Endothelial cell of umbilical vein (primary cell): ENCODE results near the gene TBC1D26. TPM values are rescaled to one million over a fixed set of nuclear protein-coding genes. Genes with fewer than 3 reads are reported as not detected.
"Not testable (repeated sequence)": the region's sequence is repeated elsewhere in the genome, so short reads cannot be mapped to it uniquely, and the experiment has no call there.

Source experiments
- BruUV-seq: library from RNA; stranded (reverse); fragments of 400-500 nt; replicated peaks from 2 replicates; lab custom pipeline; 2021; lab: Mats Ljungman, UMichigan
- CTCF ChIA-PET: fragments of 300-600, 350-600 bp; sonication (Branson Sonifier 250); formaldehyde crosslinking; loops from one replicate; lab custom pipeline; 2021; ENCODE audit warnings: antibody characterized with exemption, inconsistent platforms; lab: Charles Lee
- POLR2A ChIA-PET: fragments of 300-600, 350-600 bp; sonication (Branson Sonifier 250); formaldehyde crosslinking; loops from one replicate; lab custom pipeline; 2021; ENCODE audit warnings: antibody characterized with exemption, inconsistent platforms; lab: Charles Lee
- DNase-seq: peaks from one replicate; pipeline ENCODE4 v3.0.0-alpha.2; 2011; ENCODE audit warnings: low read depth, low spot score
- FAIRE-seq: peaks from 2 replicates; lab custom pipeline; 2011; peaks lifted over from hg19 to GRCh38; lab: Jason Lieb, UNC
- H2AFZ ChIP-seq: 2 replicates; pipeline ENCODE4 v1.6.0; 2012; ENCODE audit warnings: low read depth, low read length, control low read depth, inconsistent platforms
- H3K27ac ChIP-seq: 2 replicates; pipeline ENCODE4 v1.5.1; 2011; ENCODE audit warnings: low read depth, mild to moderate bottlenecking, control low read depth, low read length, moderate library complexity; ENCODE audit not compliant: insufficient read depth
- H3K27me3 ChIP-seq, 2 experiments: 2 replicates each; pipeline versions ENCODE4 v1.6.0 to v1.6.1; 2011; ENCODE audit warnings: low read length in 2 of 2, mixed read lengths in 1 of 2; ENCODE audit not compliant: control insufficient read depth in 2 of 2, insufficient read depth in 2 of 2
- H3K36me3 ChIP-seq, 2 experiments: 2 replicates in 1 of 2; 3 replicates in 1 of 2; pipeline ENCODE4 v1.5.1; 2011; ENCODE audit warnings: low read length in 2 of 2, mild to moderate bottlenecking in 1 of 2, moderate library complexity in 1 of 2; ENCODE audit not compliant: control insufficient read depth in 2 of 2, insufficient read depth in 2 of 2; ENCODE audit errors: extremely low read depth in 1 of 2
- H3K4me1 ChIP-seq: 3 replicates; pipeline ENCODE4 v1.5.1; 2011; ENCODE audit warnings: mild to moderate bottlenecking, low read length; ENCODE audit not compliant: control insufficient read depth, insufficient read depth; ENCODE audit errors: extremely low read depth
- H3K4me2 ChIP-seq: 2 replicates; pipeline ENCODE4 v1.6.1; 2011; ENCODE audit warnings: low read length, control low read depth, mixed read lengths; ENCODE audit not compliant: insufficient read depth
- H3K4me3 ChIP-seq, 3 experiments: fragments of 200-600 bp in 1 of 3; sonication (generic), shearing (Covaris generic) in 1 of 3; replicated peaks in 1 of 3; 2 replicates each; pipeline ENCODE4 v1.5.1; 2011 to 2016; ENCODE audit warnings: control low read depth in 3 of 3, low read length in 3 of 3, mild to moderate bottlenecking in 2 of 3, inconsistent platforms in 1 of 3, low read depth in 1 of 3, moderate library complexity in 1 of 3; ENCODE audit not compliant: insufficient read depth in 1 of 3
- H3K79me2 ChIP-seq: 2 replicates; pipeline ENCODE4 v1.6.0; 2012; ENCODE audit warnings: low read length, inconsistent platforms; ENCODE audit not compliant: control insufficient read depth, insufficient read depth
- H3K9ac ChIP-seq: replicated peaks from 2 replicates; pipeline ENCODE3; 2011; ENCODE audit warnings: low read length, control low read depth; ENCODE audit not compliant: insufficient read depth; ENCODE audit errors: extremely low read depth
- H3K9me1 ChIP-seq: replicated peaks from 3 replicates; pipeline ENCODE4 v1.6.0; 2011; ENCODE audit warnings: mild to moderate bottlenecking, low read length; ENCODE audit not compliant: control insufficient read depth, insufficient read depth; ENCODE audit errors: extremely low read depth
- H3K9me3 ChIP-seq: replicated peaks from 2 replicates; pipeline ENCODE4 v1.5.1; 2012; ENCODE audit warnings: low read length, inconsistent platforms; ENCODE audit not compliant: control insufficient read depth, insufficient read depth
- H4K20me1 ChIP-seq: replicated peaks from 2 replicates; pipeline ENCODE3; 2011; ENCODE audit warnings: mild to moderate bottlenecking, low read length; ENCODE audit not compliant: control insufficient read depth, insufficient read depth; ENCODE audit errors: extremely low read depth
- EZH2 ChIP-seq: IDR thresholded peaks from 2 replicates; pipeline ENCODE4 v1.6.1; 2012; ENCODE audit warnings: borderline replicate concordance, low read depth, mild to moderate bottlenecking, moderate library complexity, low read length, inconsistent platforms; ENCODE audit not compliant: severe bottlenecking
- FOS ChIP-seq: IDR thresholded peaks from 2 replicates; pipeline ENCODE4 v1.6.1; 2011; ENCODE audit warnings: mild to moderate bottlenecking, low read length, moderate library complexity, borderline replicate concordance; ENCODE audit not compliant: insufficient read depth
- GATA2 ChIP-seq: IDR thresholded peaks from 2 replicates; pipeline ENCODE4 v1.7.0; 2011; ENCODE audit warnings: low read depth, mild to moderate bottlenecking, moderate library complexity, mixed read lengths, low read length; ENCODE audit not compliant: insufficient read length, insufficient read depth
- JUN ChIP-seq: IDR thresholded peaks from 2 replicates; pipeline ENCODE4 v1.6.1; 2011; ENCODE audit warnings: borderline replicate concordance, low read depth; ENCODE audit not compliant: insufficient read length, insufficient read depth
- MYC ChIP-seq: IDR thresholded peaks from one replicate; pipeline ENCODE4 v1.6.1; 2011; ENCODE audit warnings: mild to moderate bottlenecking, low read depth, low read length
- POLR2A ChIP-seq: IDR thresholded peaks from 2 replicates; pipeline ENCODE4 v1.6.1; 2012; ENCODE audit warnings: low read depth, mild to moderate bottlenecking, control low read depth, low read length
- POLR2AphosphoS5 ChIP-seq: IDR thresholded peaks from 2 replicates; pipeline ENCODE4 v1.6.1; 2012; ENCODE audit warnings: low read depth, mild to moderate bottlenecking, control low read depth, low read length, moderate library complexity; ENCODE audit not compliant: insufficient read depth
- dilution Hi-C: fragments of 300-500 bp; cut with MboI; formaldehyde crosslinking; loops from one replicate; pipeline ENCODE4 v1.15.0; 2019; ENCODE audit warnings: low sequenced_read_pairs; ENCODE audit not compliant: extremely low pct_ligation_motif_present
- intact Hi-C: fragments of 100-400 bp; cut with micrococcal nuclease; formaldehyde crosslinking; loops from one replicate; pipeline ENCODE4 v1.10.0; 2022
- polyA plus RNA-seq, 4 experiments: library from polyadenylated mRNA; depleted of rRNA in 3 of 4; stranded (reverse) in 3 of 4; unstranded in 1 of 4; fragments of >200 nt; gene quantifications; 2 replicates each; pipeline versions ENCODE4 v1.2.1 to v1.2.3, GENCODE V29; 2011 to 2012; ENCODE audit warnings: missing spikeins in 1 of 4
- total RNA-seq: library from RNA; stranded (reverse); gene quantifications from 2 replicates; pipeline ENCODE4 v1.2.3, GENCODE V29; 2021
- TF ChIP-seq, protein P1 (sequence below): IDR thresholded peaks from 2 replicates; pipeline ENCODE4 v1.6.1; 2011; ENCODE audit not compliant: insufficient read depth, insufficient read length

The TBC1D26 gene
- total and polyA plus RNA-seq, 2 donors (not counting 3 experiments of a cell fraction or from before 2014, with no cell fraction given): not detected

DNA sequence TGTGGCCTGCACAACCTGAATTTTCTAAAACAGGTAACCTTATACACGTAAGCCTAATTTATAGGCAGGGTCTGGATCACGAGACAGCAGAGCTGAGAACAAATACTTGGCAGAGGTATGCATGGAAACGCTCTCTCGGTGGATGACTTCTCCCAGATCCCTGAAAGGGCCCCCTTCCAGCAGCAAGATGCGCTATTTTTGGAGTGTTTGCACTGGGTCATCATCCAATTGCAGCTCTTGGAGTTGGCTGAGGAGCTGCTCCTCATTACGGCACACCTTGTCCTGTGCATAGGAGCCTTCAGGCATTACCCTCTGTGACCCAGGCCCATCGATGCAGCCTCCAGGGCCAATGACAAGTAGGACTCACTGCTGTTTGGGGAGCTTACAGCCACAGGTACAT, 38.6 kb downstream of the TBC1D26 start:
- DNase-seq, H3K9me1 ChIP-seq, H3K27me3 ChIP-seq, H3K27ac ChIP-seq, H2AFZ ChIP-seq, CTCF ChIA-PET, H4K20me1 ChIP-seq, H3K4me1 ChIP-seq, H3K9ac ChIP-seq, intact Hi-C loops, FAIRE-seq, dilution Hi-C loops, H3K4me3 ChIP-seq, H3K79me2 ChIP-seq, H3K36me3 ChIP-seq, H3K9me3 ChIP-seq, H3K4me2 ChIP-seq, BruUV-seq, POLR2A ChIA-PET: not testable (repeated sequence)

GRCh38 chr17:15776871-15777270, 44.8 kb downstream of the TBC1D26 start:
- TF ChIP-seq MYC: no peak
- TF ChIP-seq GATA2: no peak
- TF ChIP-seq FOS: no peak
- TF ChIP-seq, protein P1, sequence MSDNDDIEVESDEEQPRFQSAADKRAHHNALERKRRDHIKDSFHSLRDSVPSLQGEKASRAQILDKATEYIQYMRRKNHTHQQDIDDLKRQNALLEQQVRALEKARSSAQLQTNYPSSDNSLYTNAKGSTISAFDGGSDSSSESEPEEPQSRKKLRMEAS: no peak
- TF ChIP-seq POLR2AphosphoS5: no peak
- no peak for TF ChIP-seq POLR2A
- no peak for TF ChIP-seq EZH2
- TF ChIP-seq JUN: no peak
- no peak overlapping the region for H3K27ac ChIP-seq
- POLR2A ChIA-PET: no interaction called here
- H3K4me1 ChIP-seq: no peaks in the 10 kb centered on the region
- no peaks in the 10 kb centered on the region for H3K9me3 ChIP-seq
- no peaks in the 10 kb centered on the region for H4K20me1 ChIP-seq
- no peak overlapping the region for H2AFZ ChIP-seq
- H3K36me3 ChIP-seq: no peaks in the 10 kb centered on the region
- FAIRE-seq (no peak), DNase-seq (no peak)
- H3K27me3 ChIP-seq: peaks cover 0 to 2% of the 10 kb centered on the region in 2 experiments
- intact Hi-C loops (no loop called here), dilution Hi-C loops (no loop called here)
- H3K79me2 ChIP-seq: no peaks in the 10 kb centered on the region
- CTCF ChIA-PET: no interaction called here
- no TSS peak for BruUV-seq
- H3K9me1 ChIP-seq: no peaks in the 10 kb centered on the region
- H3K9ac ChIP-seq: no peak overlapping the region
- no peak overlapping the region for H3K4me2 ChIP-seq
- no peak overlapping the region for H3K4me3 ChIP-seq
